ENCODE measurements around the gene KNG1. TPM values are rescaled to one million over a fixed set of nuclear protein-coding genes. Genes with fewer than 3 reads are reported as not detected.
"Not testable (repeated sequence)": the region's sequence is repeated elsewhere in the genome, so short reads cannot be mapped to it uniquely, and the experiment has no call there.

Gene KNG1
- total RNA-seq, 1 donor from 2014 or later: not detected

DNA sequence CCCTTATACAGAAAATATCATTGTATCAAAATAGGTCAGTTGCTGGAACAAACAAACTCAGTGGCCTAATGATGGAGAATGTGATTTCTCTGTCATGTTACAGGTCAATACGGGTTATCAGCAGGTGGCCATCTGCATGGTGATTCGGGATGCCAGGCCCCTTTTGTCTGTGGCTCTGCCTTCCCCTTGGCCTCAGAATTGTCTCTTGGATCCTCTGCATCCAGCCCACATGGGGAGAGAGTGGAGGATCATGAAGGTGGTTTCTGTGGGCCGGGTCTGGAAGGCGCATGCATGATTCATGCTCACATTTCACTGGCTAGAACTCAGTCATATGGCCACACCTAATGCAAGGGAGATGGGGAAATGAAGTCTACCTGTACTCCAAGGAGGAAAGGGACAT lies 6.5 kb upstream of the KNG1 start:
- not testable (repeated sequence) for DNase-seq (ENCODE audit: low spot score)

DNA sequence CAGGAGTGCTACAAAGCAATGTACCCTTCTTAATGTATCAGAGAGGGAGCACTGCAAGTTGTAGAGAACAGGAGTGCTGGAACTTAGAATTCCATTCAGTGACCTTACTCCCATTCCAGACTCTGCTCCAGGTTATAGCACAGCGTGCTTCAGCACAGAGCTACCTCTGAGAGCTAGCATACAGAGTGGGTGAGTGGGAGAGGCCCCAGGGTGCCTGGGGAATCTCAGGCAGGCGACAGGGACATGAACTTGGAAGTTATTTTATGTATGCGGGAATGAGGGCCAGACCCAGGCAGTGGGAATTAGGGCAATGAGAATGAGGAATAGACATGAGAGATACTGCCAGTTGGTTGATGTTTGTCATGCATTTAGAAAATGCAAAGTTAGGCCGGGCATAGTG lies 3.7 kb upstream of the KNG1 start:
- DNase-seq (ENCODE audit: low spot score): no peak

DNA sequence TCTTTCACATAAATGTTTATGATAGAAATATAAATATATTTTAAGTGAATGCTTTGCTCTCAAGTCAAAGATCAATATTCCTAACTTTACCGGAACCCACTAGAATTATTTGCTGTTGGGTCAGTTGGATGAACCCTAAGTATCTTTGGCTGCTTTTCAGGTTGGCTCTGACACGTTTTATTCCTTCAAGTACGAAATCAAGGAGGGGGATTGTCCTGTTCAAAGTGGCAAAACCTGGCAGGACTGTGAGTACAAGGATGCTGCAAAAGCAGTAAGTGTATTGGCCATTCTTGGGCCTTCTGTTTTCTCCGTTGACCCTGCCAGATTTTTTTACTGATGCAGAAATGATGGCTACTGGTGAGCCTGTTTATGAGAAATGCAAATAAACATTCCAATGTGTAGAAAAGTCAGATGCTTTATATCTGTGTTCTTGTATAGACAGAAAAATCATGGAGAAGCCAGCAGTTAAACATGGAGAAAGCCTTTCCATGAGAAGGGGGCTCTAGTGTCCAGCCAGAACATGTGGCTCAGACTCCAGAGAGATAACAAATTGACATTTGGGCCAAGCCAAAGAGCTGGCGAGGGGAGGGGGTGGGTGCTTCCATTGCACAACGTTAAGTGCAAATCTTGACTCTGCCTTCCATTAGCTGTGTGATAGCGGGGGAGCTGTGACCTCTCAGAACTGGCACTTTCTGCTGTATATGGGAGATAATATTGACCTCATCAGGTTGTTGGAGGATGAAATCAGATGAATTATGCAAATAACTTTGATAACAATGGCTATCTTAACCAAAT lies 3.0 kb downstream of the KNG1 start:
- no peak for DNase-seq (ENCODE audit: low spot score)

DNA sequence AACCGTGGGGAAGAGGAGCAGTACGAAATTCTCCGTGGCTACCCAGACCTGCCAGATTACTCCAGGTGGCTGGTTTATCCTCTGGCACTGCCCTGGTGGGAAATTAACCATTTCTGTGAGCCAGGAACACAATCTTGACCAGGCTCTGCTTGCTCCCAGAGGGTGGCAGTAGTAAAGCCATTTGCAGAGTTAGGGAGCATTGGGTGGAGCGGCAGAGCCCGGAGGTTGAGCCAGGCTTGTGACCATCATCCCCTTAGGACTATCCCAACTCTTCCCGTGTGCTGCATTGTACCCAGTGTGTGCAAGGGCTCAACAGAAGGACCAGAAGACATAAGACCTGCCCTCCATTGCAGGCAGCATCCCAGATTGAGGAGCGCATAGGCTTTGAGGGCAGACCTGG lies 5.3 kb downstream of the KNG1 start:
- DNase-seq (ENCODE audit: low spot score): no peak

DNA sequence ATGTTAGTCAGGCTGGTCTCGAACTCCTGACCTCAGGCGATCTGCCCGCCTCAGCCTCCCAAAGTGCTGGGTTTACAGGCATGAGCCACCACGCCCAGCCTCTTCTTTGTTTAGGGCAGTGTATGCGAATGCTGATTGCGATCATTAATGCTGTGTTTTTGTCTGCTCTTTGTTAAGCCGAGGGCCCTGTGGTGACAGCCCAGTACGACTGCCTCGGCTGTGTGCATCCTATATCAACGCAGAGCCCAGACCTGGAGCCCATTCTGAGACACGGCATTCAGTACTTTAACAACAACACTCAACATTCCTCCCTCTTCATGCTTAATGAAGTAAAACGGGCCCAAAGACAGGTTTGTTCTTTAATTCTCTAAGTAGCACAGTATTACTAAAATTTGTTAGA lies 7.8 kb downstream of the KNG1 start:
- DNase-seq (ENCODE audit: low spot score): no peak

DNA sequence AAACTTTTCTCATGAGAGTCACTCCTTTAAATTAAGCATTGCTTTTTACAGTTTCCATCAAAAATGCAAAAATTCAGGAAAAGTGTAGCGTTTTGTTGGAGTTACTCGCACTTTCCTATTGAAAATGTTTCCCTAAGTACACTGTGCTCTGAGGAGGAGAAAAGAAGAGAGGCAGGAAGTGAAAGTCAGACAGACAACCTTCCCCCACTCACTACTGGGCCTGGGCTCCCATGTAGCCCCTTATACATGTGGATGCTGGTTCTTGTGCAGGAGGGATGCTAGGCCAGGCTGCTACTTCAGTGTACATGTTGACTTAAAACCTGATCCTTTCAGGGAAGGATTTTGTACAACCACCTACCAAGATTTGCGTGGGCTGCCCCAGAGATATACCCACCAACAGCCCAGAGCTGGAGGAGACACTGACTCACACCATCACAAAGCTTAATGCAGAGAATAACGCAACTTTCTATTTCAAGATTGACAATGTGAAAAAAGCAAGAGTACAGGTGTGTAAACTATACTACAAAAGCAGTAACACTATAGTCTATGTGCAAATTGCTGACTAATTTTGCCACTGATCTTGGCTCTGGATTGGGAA lies 15.1 kb downstream of the KNG1 start:
- DNase-seq (ENCODE audit: low spot score): no peak

DNA sequence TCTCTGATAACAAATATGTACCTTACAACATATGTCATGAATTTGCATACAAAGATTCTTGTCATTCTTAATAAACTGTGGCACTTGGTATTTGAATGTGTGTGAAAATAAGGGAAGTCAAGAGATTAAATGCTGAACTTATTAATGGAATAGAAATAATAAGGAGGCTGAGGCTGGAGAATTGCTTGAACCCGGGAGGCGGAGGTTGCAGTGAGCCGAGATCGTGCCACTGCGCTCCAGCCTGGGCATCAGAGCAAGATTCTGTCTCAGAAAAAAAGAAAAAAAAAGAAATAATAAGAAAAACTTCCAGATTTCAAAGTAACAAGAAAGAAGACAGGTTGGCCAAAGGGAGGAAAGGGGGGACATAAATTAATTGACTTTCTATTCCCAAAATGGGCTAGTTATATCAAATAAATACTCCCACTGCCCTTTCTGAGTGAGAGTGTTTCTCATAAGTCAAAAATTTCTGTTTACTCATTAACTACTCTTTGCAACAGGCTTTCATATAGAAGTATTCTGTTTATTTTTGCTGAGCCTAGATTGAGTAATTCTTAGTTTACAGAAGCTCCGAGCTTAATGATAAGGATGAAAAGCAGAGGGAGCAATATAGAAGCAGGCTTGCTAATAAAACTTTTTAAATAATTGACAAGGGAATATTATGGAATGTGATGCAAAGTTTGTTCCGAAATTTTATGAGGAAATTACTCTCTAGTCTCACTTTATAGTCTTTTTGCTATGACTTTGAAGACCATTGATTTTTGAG lies 25.6 kb downstream of the KNG1 start:
- DNase-seq (ENCODE audit: low spot score): no peak

DNA sequence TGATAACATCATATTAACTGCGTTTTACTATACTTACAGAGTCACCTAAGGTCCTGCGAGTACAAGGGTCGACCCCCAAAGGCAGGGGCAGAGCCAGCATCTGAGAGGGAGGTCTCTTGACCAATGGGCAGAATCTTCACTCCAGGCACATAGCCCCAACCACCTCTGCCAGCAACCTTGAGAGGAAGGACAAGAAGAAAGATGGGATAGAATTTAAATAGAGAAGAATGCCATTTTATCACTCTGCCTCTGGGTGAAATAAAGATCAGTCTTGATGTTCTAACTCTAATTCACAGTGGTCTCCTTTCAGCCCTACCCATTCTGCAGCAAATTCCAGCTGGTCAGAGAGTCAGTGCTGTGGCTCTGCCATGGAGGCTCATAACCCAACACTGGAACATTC lies 26.5 kb downstream of the KNG1 start:
- no peak for DNase-seq (ENCODE audit: low spot score)

DNA sequence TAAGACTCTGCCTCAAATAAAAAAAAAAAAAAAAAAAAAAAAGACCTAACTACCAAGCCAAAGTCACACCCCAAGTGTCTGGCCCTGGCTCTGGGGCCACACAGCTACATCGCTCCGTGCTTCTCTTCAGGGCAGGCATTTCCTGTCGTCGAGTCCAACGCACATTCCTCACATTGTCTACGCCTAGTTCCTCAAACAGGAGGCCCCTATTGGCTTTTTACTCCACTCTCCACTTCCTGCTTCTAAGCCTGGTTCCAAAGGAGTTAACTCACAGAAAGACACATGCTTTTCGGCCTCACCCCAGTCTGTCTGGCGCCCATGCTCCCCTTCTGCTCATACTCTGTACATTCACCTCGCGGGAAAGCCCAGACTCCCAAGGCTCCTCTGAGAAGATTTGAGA lies 28.8 kb downstream of the KNG1 start:
- peak; percentile 67 for DNase-seq (ENCODE audit: low spot score)

DNA sequence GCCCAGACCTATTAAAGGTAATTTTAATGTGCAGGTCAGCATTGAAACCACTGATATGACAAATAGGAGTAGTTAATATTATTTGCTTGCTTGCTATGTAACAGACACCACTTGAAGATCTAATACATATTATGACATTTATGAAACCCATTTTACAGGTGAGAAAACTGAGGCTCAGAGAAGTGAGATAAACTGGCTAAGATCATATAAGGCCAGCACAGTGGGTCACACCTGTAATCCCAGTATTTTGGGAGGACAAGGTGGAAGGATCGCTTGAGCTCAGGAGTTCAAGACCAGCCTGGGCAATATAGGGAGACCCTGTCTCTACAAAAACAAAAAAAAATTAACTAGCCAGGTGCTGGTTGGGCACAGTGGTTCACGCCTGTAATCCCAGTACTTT lies 33.2 kb downstream of the KNG1 start:
- no peak for DNase-seq (ENCODE audit: low spot score)

DNA sequence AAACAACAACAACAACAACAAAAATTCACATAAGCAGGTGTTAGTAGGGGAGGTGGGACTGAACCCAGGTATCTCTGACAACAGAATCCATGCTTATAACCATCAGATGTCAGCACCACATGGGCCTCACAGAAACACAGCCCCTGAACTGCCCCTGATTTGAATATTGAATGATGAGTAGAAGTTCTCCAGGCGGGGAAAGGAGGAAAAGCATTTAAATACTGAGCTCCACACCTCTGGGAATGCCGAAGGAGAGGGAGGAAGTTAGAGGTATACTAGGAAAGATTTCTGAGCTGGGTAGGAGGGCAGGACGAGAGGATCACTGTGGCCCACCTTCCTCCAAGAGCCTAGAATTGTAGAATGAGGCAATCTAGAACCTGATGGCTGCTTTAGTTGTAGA lies 34.3 kb downstream of the KNG1 start:
- DNase-seq (ENCODE audit: low spot score): no peak

DNA sequence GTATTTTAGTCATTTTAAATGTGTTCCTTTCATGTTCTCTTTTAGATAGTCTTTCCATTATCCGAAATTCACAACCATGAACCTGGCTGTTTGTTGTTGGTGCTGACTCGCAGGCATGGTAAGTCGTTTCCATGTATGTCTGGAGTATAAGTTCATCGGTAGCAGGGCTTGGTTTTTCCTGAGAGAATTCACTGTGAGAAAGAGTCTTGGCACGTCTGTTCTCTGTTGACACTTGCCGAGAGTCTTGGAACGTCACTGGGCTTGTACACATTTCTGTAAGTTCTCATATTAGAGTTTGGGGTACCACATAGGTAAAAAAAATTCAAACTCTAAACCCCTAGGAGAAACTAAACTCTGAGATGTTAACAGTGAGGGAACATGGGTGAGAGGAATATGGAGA lies 36.8 kb downstream of the KNG1 start:
- no peak for DNase-seq (ENCODE audit: low spot score)

DNA sequence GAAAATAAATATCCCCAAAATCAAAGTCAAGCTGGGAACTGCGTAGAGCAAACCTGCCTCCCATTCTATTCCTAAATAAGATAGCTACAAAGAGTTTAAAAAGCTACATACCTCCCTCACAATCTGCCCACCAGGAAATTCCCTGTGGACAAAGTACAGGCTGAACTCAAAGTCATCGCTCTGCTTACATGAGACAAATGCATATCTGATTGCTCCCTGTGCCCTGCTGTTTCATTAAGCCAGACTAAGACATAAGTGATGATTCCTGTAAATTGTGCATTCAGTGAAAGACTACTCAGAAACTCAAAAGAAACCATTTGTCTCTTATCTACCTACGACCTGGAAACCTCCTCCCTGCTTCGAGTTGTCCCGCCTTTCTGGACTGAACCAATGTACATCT lies 37.7 kb downstream of the KNG1 start:
- no peak for DNase-seq (ENCODE audit: low spot score)

DNA sequence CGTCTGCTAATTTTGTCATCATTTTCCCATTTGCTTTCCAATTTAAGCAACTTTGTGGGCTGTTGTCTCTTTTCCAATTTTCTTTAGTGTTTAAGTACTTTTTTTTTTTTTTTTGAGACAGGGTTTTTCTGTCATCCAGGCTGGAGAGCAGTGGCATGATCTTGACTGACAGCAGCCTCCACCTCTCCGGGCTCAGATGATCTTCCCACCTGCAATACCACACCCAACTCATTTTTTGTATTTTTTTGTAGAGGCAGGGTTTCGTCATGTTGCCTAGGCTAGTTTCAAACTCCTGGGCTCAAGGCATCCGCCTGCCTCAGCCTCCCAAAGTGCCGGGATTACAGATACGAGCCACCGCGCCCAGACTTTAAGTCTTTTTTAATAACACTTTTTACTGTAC lies 40.1 kb downstream of the KNG1 start:
- DNase-seq (ENCODE audit: low spot score): no peak

DNA sequence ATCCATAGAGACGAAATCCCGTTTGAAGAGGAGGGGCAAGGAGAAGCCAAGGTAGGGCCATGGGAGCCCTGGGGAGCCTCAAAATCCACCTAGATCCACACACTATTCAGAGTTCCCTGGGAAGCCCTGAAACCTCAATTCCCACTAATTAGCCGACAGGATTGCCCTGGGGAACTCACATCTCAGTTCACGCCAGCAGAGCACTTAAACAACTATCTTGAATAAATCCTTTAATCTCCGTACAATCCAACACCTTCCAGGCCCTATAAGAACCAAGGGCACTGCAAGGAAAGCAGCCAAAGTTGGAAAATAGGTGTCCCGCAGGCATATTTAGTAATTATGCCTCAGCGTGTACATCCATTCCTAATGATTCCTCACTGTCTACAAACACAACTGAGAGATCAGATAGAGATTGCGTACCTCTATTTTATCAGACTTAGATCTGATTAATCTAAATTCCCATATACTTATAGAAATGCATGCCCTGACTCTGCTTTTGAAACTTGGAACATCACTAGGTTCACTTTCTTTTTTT lies 40.6 kb downstream of the KNG1 start:
- DNase-seq (ENCODE audit: low spot score): no peak

DNA sequence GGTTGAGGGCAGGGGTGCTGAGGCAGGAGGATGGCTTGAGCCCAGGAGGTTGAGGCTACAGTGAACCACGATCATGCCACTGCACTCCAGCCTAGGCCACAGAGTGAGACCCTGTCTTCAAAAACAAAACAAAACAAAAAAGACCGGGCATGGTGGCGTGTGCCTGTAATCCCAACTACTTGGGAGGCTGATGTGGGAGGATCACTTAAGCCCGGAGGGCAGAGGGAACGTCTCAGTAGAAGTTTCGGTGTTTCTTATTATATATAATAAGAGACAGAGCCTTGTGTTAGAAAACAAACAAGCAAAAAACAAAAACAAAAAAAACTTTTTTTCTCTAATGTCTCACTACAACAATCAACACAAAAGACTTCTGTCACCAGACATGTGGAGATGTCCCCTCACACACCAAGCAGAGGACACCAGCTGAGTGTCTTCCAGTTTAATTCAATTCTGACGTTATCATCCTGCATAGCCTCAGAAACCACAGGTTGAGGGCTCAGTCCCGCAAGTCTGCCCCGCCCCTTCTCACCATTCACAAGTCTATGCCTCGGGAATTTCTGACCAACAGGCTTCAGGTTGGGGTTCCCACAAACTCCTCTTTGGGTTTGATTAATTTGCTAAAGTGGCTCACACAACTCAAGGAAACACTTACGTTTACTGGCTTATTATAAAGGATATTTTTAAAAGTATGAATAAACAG lies 42.2 kb downstream of the KNG1 start:
- DNase-seq (ENCODE audit: low spot score): no peak

DNA sequence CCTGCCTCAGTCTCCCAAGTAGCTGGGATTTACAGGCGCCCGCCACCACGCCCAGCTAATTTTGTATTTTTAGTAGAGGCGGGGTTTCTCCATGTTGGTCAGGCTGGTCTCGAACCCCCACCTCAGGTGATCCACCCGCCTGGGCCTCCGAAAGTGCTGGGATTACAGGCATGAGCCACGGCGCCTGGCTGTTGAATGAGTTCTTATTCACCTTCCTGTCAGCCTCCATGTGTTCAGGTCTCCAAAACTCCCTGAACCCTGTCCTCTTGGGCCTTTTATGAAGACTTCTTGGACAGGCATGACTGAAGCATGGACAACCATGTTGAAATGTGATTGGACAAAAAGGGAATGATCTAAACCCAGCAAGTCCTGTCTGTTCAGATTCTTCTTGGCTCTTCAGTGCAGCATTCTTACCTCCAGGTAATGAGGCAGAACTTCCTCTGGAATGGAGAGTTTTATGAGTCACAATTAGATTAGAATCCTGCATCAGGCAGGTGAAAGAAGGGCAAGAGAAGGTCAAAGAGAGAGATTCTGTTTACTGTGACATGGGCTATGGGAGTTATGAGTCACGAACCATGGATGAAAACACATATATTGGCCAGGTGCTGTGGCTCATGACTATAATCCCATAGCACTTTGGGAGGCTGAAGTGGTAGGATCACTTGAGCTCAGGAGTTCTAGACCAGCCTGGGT lies 43.1 kb downstream of the KNG1 start:
- no peak for DNase-seq (ENCODE audit: low spot score)

DNA sequence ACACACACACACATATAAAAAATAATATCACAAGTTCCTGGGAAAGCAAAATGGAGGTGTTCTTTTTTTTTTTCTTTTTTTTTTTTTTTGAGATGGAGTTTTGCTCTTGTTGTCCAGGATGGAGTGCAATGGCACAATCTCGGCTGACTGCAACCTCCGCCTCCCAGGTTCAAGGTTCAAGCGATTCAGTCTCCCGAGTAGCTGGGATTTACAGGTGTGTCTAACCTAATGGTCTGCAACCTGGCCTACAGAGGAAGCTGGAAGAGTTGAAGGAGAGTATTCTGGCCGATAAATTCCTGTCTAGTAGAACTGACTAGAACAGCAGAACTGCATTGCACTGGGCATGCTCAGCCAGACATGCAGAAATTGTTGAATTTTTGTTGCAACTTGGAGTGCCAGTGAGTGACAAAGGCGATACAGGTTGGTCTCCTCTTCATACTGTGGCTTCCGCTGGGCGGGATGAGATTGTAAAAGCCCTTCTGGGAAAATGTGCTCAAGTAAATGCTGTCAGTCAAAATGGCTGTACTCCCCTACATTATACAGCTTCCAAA lies 43.8 kb downstream of the KNG1 start:
- no peak for DNase-seq (ENCODE audit: low spot score)

DNA sequence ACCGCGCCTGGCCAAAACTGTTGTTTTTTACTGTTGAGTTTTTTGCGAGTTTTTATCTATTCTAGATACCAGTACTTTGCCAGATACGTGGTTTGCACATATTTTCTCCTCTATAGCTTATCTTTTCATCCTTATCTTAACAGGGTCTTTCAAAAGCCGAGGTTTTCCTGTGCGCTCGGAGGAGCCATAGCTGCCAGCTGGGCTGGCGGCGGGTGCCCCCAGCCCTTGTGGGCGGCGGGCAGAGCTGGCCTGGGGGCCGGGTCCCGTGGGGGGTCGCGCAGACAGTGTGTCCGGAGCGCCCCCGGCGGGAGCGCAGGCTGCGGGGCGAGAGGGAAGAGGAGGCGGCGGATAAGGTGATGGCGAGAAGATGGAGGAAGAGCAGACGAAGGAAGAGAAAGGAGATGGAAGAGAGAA lies 55.1 kb downstream of the KNG1 start:
- no peak for DNase-seq (ENCODE audit: low spot score)

DNA sequence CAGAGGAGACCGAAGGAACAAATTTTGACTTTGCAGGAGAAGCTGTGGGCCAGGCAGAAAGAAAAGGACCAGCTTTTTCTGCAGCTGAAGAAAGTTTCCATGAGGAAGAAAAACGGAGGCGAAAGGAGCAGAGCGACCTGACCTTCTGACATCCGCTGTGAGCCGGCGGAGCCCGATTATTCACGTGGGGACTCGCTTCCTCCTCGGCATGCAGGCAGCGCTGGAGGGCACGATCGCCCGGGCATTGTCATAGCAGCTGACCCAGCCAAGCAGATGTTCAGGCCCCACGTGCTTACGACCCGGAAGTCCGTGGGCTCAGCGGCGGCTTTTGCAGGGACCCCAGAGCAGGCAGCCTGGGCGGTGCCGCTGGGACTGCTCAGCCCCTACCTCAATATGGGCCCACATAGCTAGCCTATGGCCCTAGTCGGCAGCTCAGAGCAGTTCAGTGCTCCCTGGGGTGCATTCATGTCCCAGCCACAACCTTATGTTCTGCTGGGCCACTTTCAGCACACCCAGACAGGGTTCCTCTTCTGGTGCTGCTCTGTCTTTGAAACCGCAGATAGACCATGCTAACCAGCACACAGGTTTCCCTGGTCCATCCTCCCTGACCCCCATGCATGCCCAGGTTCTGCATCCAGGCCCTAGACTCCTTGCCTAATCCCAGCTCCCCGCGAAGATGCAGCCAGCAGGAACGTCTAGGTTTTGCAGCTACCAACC lies 55.7 kb downstream of the KNG1 start:
- DNase-seq (ENCODE audit: low spot score): peak; percentile 79

DNA sequence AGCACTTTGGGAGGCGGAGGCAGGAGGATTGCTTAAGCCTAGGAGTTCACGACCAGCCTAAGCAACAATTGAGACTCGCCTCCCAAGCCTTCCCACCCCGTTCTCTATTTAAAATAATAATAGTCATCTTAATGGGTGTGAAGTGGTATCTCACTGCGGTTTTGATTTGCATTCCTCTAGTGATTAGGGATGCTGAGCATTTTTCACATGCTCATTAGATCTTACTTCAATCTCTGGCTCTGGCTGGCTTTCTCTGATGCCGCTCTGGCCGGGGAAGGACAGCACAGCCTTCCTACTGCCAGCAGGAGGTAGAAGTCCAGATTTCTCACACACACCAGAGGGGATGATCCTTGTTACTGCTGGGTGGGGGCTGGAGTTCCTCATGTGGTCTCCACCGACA lies 58.8 kb downstream of the KNG1 start:
- DNase-seq (ENCODE audit: low spot score): no peak

Data from ureter (tissue), 1 donor.